Esophagus muscularis mucosa (tissue), 4 donors: ENCODE measurements around the gene AFG1L. TPM values are rescaled to one million over a fixed set of nuclear protein-coding genes. Genes with fewer than 3 reads are reported as not detected.
"Not testable (repeated sequence)": the region's sequence is repeated elsewhere in the genome, so short reads cannot be mapped to it uniquely, and the experiment has no call there.

ENCODE experiments used
- DNase-seq: peaks from one replicate; pipeline ENCODE4 v3.0.0-alpha.2; 2017; ENCODE audit errors: extremely low spot score
- H3K27ac ChIP-seq, 4 donors: fragments of 200-600 bp; sonication (generic); replicated peaks in 1 of 4; 1 replicate in 3 of 4; 2 replicates in 1 of 4; pipeline ENCODE4 v1.5.1; 2016 to 2019; ENCODE audit warnings: mild to moderate bottlenecking in 1 of 4
- H3K27me3 ChIP-seq, 4 donors: fragments of 200-600 bp; sonication (generic); one replicate each; pipeline versions ENCODE4 v1.5.1 to v1.6.0; 2016 to 2019
- H3K36me3 ChIP-seq, 4 donors: fragments of 200-600 bp; sonication (generic); one replicate each; pipeline ENCODE4 v1.5.1; 2016 to 2019
- H3K4me1 ChIP-seq, 4 donors: fragments of 200-600 bp; sonication (generic); one replicate each; pipeline ENCODE4 v1.5.1; 2016 to 2019
- H3K4me3 ChIP-seq, 4 donors: fragments of 200-600 bp; sonication (generic); 1 replicate in 2 of 4; 2 replicates in 2 of 4; pipeline ENCODE4 v1.5.1; 2016 to 2019; ENCODE audit warnings: mild to moderate bottlenecking in 4 of 4, moderate library complexity in 1 of 4
- H3K9me3 ChIP-seq, 4 donors: fragments of 200-600 bp; sonication (generic); 1 replicate in 3 of 4; 2 replicates in 1 of 4; pipeline ENCODE4 v1.5.1; 2016 to 2019
- CTCF ChIP-seq, 3 experiments: fragments of 200-600 bp in 2 of 3; fragments of 450-650 bp in 1 of 3; sonication (generic) in 2 of 3; IDR thresholded peaks; one replicate each; pipeline ENCODE4 v1.5.1; 2017 to 2019; ENCODE audit warnings: antibody characterized with exemption in 3 of 3, mild to moderate bottlenecking in 2 of 3, moderate library complexity in 1 of 3
- EP300 ChIP-seq: sonication (generic); formaldehyde crosslinking; IDR thresholded peaks from one replicate; pipeline ENCODE4 v1.6.1; 2017; ENCODE audit warnings: antibody characterized with exemption
- POLR2A ChIP-seq: fragments of 450-650 bp; IDR thresholded peaks from one replicate; pipeline ENCODE4 v1.6.1; 2017; ENCODE audit warnings: antibody characterized with exemption, moderate library complexity, mild to moderate bottlenecking, low read depth
- POLR2AphosphoS5 ChIP-seq, 2 donors: sonication (generic); formaldehyde crosslinking; IDR thresholded peaks; one replicate each; pipeline ENCODE4 v1.6.1; 2017; ENCODE audit warnings: antibody characterized with exemption in 2 of 2
- WGBS: methylation state at CpG from one replicate; pipeline ENCODE4 v1.1.5; 2018; 5-methylcytosine and 5-hydroxymethylcytosine counted together
- intact Hi-C: fragments of 100-400 bp; cut with DNase I; formaldehyde crosslinking; loops from one replicate; pipeline ENCODE4 v1.15.1; 2023
- total RNA-seq, 4 donors: library from RNA; depleted of rRNA; stranded (reverse); fragments of >200 nt; gene quantifications; one replicate each; pipeline versions ENCODE4 v1.1.0 to v1.2.1, GENCODE V29; 2016

AFG1L gene
- total RNA-seq, 4 donors from 2014 or later: 1.5 to 5.4 (median 3.3) TPM

GRCh38 chr6:108287373-108287772, 7.5 kb upstream of the AFG1L start:
- intact Hi-C loops: no loop called here
- Histone ChIP-seq H3K4me3 (no peak overlapping the region), H3K27me3 (no peaks in the 10 kb centered on the region), H3K4me1 (no peaks in the 10 kb centered on the region), H3K36me3 (no peaks in the 10 kb centered on the region), H3K9me3 (no peaks in the 10 kb centered on the region), H3K27ac (no peak overlapping the region)
- DNase-seq: peak; percentile 47
- 88% methylated on average over 3 of the region's 3 CpGs for WGBS
- TF ChIP-seq POLR2A (no peak), EP300 (no peak), CTCF (IDR thresholded peaks at IDR 0.05) (no peak), POLR2AphosphoS5 (IDR thresholded peaks at IDR 0.05) (no peak)

GRCh38 chr6:108288742-108289141, 6.1 kb upstream of the AFG1L start:
- Histone ChIP-seq H3K36me3 (no peaks in the 10 kb centered on the region), H3K27me3 (no peaks in the 10 kb centered on the region), H3K4me1 (no peaks in the 10 kb centered on the region), H3K9me3 (no peaks in the 10 kb centered on the region), H3K4me3 (no peak overlapping the region), H3K27ac (no peak overlapping the region)
- intact Hi-C loops: no loop called here
- TF ChIP-seq CTCF (IDR thresholded peaks at IDR 0.05) (no peak), POLR2AphosphoS5 (IDR thresholded peaks at IDR 0.05) (no peak), POLR2A (no peak), EP300 (no peak)
- DNase-seq: peak; percentile 17

- H3K27me3 ChIP-seq: no peaks in the 10 kb centered on the region
- 88% methylated on average over 4 of the region's 4 CpGs for WGBS
Observed at GRCh38 chr6:108291091-108291490, 3.8 kb upstream of the AFG1L start.

GRCh38 chr6:108292561-108292960, 2.3 kb upstream of the AFG1L start:
- DNase-seq, H3K4me3 ChIP-seq, H3K36me3 ChIP-seq, H3K27ac ChIP-seq, intact Hi-C loops, H3K9me3 ChIP-seq, H3K27me3 ChIP-seq: not testable (repeated sequence)
- H3K4me1 ChIP-seq: peaks cover 7 to 14% (median 11%) of the 10 kb centered on the region in 4 donors
- WGBS: 93% methylated on average over 3 of the region's 3 CpGs

More at GRCh38 chr6:108291091-108291490, 3.8 kb upstream of the AFG1L start:
- Histone ChIP-seq H3K4me3 (no peak overlapping the region), H3K36me3 (no peaks in the 10 kb centered on the region), H3K27ac (no peak overlapping the region), H3K4me1 (peaks cover 7 to 13% (median 11%) of the 10 kb centered on the region in 4 donors), H3K9me3 (no peaks in the 10 kb centered on the region)
- peak; percentile 45 for DNase-seq
- TF ChIP-seq POLR2AphosphoS5 (IDR thresholded peaks at IDR 0.05): no peak
- no peak for TF ChIP-seq EP300
- TF ChIP-seq POLR2A: no peak
- no peak for TF ChIP-seq CTCF (IDR thresholded peaks at IDR 0.05)
- intact Hi-C loops: no loop called here

GRCh38 chr6:108293527-108294296, 1.1 kb upstream of the AFG1L start:
- intact Hi-C loops: loop anchor here (2.0 kb wide), 1 partner anchor 33 kb away; the partner anchor contains the start of gene SNX3
- TF ChIP-seq CTCF (IDR thresholded peaks at IDR 0.05): no peak
- TF ChIP-seq POLR2AphosphoS5 (IDR thresholded peaks at IDR 0.05): no peak
- no peak for TF ChIP-seq POLR2A
- TF ChIP-seq EP300: no peak
- Histone ChIP-seq H3K9me3 (no peaks in the 10 kb centered on the region), H3K27me3 (no peaks in the 10 kb centered on the region), H3K4me3 (peak overlapping the region; percentile 78 to 98 (median 86)), H3K4me1 (peaks cover 7 to 14% (median 11%) of the 10 kb centered on the region in 4 donors), H3K27ac (peak overlapping the region in 3 of 4 donors; percentile 90 to 92 (median 90)), H3K36me3 (no peaks in the 10 kb centered on the region)
- WGBS: 91% methylated on average over 19 of the region's 19 CpGs
- peak; percentile 17 for DNase-seq
